ENCODE measurements around the gene NET1.

The NET1 gene

DNA sequence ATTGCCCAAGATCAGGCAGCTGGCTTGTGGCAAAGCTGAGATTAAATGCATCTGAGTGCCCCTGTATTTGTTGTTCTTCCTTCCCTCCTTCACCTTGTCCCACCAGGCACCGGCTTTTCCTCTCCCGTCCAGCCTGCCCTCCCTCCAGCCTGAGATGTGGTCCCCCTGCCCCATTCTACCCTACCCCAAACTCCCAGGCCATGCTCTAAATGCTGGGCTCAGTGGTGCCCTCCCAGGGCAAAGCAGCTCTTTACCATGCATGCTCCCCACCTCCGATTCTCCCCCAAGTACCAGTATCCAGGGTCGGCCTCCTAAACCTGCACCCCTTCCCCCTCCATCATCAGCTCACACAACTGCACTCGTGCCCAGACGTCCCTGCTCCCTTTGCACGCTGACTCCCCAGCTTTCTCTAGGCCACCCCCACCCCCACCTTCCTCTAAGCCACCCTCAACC is 50.5 kb downstream of the NET1 start:
- TF ChIP-seq, protein P1, sequence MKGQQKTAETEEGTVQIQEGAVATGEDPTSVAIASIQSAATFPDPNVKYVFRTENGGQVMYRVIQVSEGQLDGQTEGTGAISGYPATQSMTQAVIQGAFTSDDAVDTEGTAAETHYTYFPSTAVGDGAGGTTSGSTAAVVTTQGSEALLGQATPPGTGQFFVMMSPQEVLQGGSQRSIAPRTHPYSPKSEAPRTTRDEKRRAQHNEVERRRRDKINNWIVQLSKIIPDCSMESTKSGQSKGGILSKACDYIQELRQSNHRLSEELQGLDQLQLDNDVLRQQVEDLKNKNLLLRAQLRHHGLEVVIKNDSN (IDR thresholded peaks at IDR 0.05) = no peak

DNA sequence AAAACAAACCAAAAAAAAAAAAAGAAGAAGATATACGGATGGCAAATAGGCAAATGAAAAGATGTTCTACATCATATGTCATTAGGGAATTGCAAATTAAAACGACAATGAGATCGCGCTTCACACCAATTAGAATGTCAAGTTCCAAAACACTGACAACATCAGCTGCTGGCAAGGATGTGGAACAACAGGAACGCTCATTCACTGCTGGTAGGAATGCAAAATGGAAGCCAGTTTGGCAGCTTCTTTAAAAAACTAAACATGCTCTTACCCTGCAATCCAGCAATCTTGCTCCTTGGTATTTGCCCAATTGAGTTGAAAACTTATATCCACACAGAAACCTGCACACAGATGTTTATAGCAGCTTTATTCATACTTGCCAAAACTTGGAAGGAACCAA is 52.2 kb downstream of the NET1 start:
- TF ChIP-seq CREB1 (IDR thresholded peaks at IDR 0.05; ENCODE audit: low read depth) = no peak
- TF ChIP-seq, protein P1 (IDR thresholded peaks at IDR 0.05) = no peak
- TF ChIP-seq FOXM1 (IDR thresholded peaks at IDR 0.05; ENCODE audit: borderline replicate concordance, low read depth) = no peak
- no peak for TF ChIP-seq TAF1 (IDR thresholded peaks at IDR 0.05; ENCODE audit: low read depth)
- TF ChIP-seq YY1 (IDR thresholded peaks at IDR 0.05; ENCODE audit: low read depth) = no peak

DNA sequence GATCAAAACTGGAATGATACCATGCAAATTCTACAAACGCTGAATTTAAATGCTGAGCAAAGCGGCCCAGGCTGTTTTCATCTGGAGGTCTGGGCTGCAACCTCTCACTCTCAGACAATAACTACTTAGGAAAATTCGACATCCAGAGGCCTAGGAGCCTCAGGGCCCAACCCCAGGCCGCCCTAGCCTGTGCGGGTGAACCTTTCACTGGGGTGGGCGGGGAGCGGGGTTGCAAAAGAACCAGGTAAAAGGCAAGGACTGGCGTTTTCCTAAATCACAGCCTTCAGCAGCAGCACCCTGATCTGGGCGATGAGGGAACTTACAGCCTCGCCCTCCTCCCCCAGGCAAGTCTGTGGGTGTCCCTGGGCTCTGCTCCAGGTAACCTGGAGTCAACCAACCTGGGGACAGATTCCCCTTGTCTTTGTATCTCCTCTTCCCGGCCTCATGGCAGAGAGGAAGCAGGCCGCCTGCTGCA is 53.7 kb downstream of the NET1 start:
- TF ChIP-seq, protein P1 (IDR thresholded peaks at IDR 0.05) = no peak
- no peak for TF ChIP-seq EGR1 (IDR thresholded peaks at IDR 0.05)
- TF ChIP-seq NFIC (IDR thresholded peaks at IDR 0.05) = no peak
- TF ChIP-seq FOXM1 (IDR thresholded peaks at IDR 0.05; ENCODE audit: borderline replicate concordance, low read depth) = no peak
- TF ChIP-seq YY1 (IDR thresholded peaks at IDR 0.05; ENCODE audit: low read depth) = no peak
- TF ChIP-seq, protein P2, sequence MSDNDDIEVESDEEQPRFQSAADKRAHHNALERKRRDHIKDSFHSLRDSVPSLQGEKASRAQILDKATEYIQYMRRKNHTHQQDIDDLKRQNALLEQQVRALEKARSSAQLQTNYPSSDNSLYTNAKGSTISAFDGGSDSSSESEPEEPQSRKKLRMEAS (IDR thresholded peaks at IDR 0.05) = no peak
- no peak for TF ChIP-seq TEAD4 (IDR thresholded peaks at IDR 0.05)
- TF ChIP-seq EP300 (IDR thresholded peaks at IDR 0.05; ENCODE audit: borderline replicate concordance) = no peak
- no peak for TF ChIP-seq TCF12 (IDR thresholded peaks at IDR 0.05; ENCODE audit: low read depth)
- no peak for TF ChIP-seq TAF1 (IDR thresholded peaks at IDR 0.05; ENCODE audit: low read depth)
- TF ChIP-seq, protein P3, sequence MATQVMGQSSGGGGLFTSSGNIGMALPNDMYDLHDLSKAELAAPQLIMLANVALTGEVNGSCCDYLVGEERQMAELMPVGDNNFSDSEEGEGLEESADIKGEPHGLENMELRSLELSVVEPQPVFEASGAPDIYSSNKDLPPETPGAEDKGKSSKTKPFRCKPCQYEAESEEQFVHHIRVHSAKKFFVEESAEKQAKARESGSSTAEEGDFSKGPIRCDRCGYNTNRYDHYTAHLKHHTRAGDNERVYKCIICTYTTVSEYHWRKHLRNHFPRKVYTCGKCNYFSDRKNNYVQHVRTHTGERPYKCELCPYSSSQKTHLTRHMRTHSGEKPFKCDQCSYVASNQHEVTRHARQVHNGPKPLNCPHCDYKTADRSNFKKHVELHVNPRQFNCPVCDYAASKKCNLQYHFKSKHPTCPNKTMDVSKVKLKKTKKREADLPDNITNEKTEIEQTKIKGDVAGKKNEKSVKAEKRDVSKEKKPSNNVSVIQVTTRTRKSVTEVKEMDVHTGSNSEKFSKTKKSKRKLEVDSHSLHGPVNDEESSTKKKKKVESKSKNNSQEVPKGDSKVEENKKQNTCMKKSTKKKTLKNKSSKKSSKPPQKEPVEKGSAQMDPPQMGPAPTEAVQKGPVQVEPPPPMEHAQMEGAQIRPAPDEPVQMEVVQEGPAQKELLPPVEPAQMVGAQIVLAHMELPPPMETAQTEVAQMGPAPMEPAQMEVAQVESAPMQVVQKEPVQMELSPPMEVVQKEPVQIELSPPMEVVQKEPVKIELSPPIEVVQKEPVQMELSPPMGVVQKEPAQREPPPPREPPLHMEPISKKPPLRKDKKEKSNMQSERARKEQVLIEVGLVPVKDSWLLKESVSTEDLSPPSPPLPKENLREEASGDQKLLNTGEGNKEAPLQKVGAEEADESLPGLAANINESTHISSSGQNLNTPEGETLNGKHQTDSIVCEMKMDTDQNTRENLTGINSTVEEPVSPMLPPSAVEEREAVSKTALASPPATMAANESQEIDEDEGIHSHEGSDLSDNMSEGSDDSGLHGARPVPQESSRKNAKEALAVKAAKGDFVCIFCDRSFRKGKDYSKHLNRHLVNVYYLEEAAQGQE (IDR thresholded peaks at IDR 0.05; ENCODE audit: low read depth) = no peak
- TF ChIP-seq RAD21 (IDR thresholded peaks at IDR 0.05; ENCODE audit: low read depth) = no peak
- TF ChIP-seq CREB1 (IDR thresholded peaks at IDR 0.05; ENCODE audit: low read depth) = no peak
- no peak for TF ChIP-seq CEBPB (IDR thresholded peaks at IDR 0.05)
- TF ChIP-seq ZBTB7A (IDR thresholded peaks at IDR 0.05; ENCODE audit: low read depth) = no peak

DNA sequence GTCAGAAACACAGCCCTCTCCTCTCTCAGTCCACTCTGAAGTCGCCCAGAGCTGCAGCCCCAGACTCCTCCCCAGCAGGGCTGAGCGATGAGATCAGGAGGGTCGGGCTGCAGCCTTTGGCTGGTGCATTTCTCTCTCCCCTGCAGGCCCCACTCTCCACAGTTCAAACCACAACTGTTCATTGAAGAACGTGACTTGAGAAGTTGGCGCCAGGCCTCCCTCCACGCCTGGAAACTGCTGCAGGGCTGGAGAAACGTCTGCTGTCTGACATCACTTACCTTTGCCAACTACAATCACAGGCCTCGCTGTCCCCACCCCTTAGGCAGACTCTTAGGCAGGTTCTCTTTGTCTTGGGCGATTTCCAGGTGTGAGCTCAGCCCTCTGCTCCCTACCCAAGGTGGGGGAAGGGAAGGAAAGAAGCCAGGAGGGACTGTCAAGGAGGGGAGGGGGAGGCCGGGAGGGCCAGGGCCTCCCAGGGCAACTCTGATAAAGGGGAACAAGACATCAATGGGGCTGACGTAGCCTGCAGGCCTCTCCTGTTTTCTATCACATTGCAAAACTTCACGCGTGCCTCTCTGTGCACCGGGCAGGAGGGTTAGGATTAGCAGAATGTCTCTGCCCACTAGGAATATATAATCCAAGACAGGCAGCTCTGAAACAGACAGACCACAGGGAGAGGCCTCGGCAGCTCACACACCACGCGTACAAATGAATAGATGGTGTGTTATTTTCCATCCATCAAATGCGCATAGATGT is 54.3 kb downstream of the NET1 start:
- TF ChIP-seq RAD21 (IDR thresholded peaks at IDR 0.05; ENCODE audit: low read depth) (no peak), FOXM1 (IDR thresholded peaks at IDR 0.05; ENCODE audit: borderline replicate concordance, low read depth) (no peak), TCF12 (IDR thresholded peaks at IDR 0.05; ENCODE audit: low read depth) (0 out of 2 replicates have a peak, but pooled peaks have one; percentile 18), NFIC (IDR thresholded peaks at IDR 0.05) (peak; percentile 48; the same call in 1 of the 2 replicates)

DNA sequence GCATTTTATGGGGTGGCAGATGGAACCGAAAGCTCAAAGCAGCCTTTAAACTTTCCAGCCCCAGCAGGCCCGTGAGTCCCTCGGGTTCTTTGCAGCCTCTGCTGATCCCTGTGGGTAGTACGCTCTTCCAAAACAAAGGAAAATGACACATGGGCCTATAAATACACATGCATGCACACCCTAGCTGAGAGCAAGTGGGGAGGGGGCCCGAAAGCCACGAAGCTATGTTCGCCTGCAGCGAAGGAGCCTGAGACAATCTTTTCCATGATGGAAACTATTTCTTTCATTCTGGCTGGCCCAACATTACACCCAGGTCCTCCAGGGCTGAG is 54.8 kb downstream of the NET1 start:
- TF ChIP-seq CEBPB (IDR thresholded peaks at IDR 0.05) = no peak
- TF ChIP-seq RAD21 (IDR thresholded peaks at IDR 0.05; ENCODE audit: low read depth) = no peak
- no peak for TF ChIP-seq NFIC (IDR thresholded peaks at IDR 0.05)
- TF ChIP-seq, protein P1 (IDR thresholded peaks at IDR 0.05) = no peak
- TF ChIP-seq FOXM1 (IDR thresholded peaks at IDR 0.05; ENCODE audit: borderline replicate concordance, low read depth) = no peak
- TF ChIP-seq EGR1 (IDR thresholded peaks at IDR 0.05) = no peak
- no peak for TF ChIP-seq CREB1 (IDR thresholded peaks at IDR 0.05; ENCODE audit: low read depth)
- no peak for TF ChIP-seq EP300 (IDR thresholded peaks at IDR 0.05; ENCODE audit: borderline replicate concordance)
- TF ChIP-seq, protein P3 (IDR thresholded peaks at IDR 0.05; ENCODE audit: low read depth) = no peak
- TF ChIP-seq ZBTB7A (IDR thresholded peaks at IDR 0.05; ENCODE audit: low read depth) = no peak
- TF ChIP-seq YY1 (IDR thresholded peaks at IDR 0.05; ENCODE audit: low read depth) = no peak
- no peak for TF ChIP-seq TEAD4 (IDR thresholded peaks at IDR 0.05)
- TF ChIP-seq, protein P2 (IDR thresholded peaks at IDR 0.05) = no peak
- TF ChIP-seq TCF12 (IDR thresholded peaks at IDR 0.05; ENCODE audit: low read depth) = no peak
- no peak for TF ChIP-seq TAF1 (IDR thresholded peaks at IDR 0.05; ENCODE audit: low read depth)
